K562 (cell line): Measurements from ENCODE around the gene LIX1L. TPM values are rescaled to one million over a fixed set of nuclear protein-coding genes. Genes with fewer than 3 reads are reported as not detected.

ENCODE experiments used
- CHD7 ChIP-seq: fragments of 200-600 bp; sonication (generic); IDR thresholded peaks from one replicate; pipeline ENCODE4 v1.6.1; 2012; ENCODE audit warnings: mild to moderate bottlenecking, low read depth, low read length, inconsistent platforms
- CREB5 ChIP-seq: fragments of 250-450 bp; sonication (Bioruptor Pico); IDR thresholded peaks from 2 replicates; pipeline ENCODE4 v1.5.0; 2020; ENCODE audit warnings: mild to moderate bottlenecking
- EGR1 ChIP-seq: fragments of 450-650 bp; conservative IDR thresholded peaks from 2 replicates; pipeline ENCODE4 v1.6.1; 2017; ENCODE audit warnings: mild to moderate bottlenecking
- ESRRA ChIP-seq: fragments of 450-650 bp; IDR thresholded peaks from 2 replicates; pipeline ENCODE4 v1.6.1; 2014; ENCODE audit warnings: low read depth, mild to moderate bottlenecking, moderate library complexity, borderline replicate concordance
- ETS2 ChIP-seq: IDR thresholded peaks from 2 replicates; pipeline ENCODE4 v1.6.1; 2016; ENCODE audit warnings: borderline replicate concordance, missing genetic modification characterization, mild to moderate bottlenecking, moderate library complexity, missing compliant biosample characterization; ENCODE audit not compliant: poor library complexity, severe bottlenecking
- HBP1 ChIP-seq: fragments of 450-650 bp; formaldehyde crosslinking; IDR thresholded peaks from 2 replicates; pipeline ENCODE4 v1.4.0; 2022; ENCODE audit warnings: missing genetic modification characterization
- TAL1 ChIP-seq: fragments of 450-650 bp; IDR thresholded peaks from 2 replicates; pipeline ENCODE4 v1.6.1; 2016; ENCODE audit warnings: mild to moderate bottlenecking
- ZNF184 ChIP-seq: sonication (generic); formaldehyde crosslinking; IDR thresholded peaks from 2 replicates; pipeline ENCODE4 v1.5.0; 2020; ENCODE audit warnings: missing genetic modification reagents
- ZNF212 ChIP-seq: fragments of 450-650 bp; formaldehyde crosslinking; IDR thresholded peaks from 2 replicates; pipeline ENCODE4 v1.4.0; 2020; ENCODE audit warnings: mild to moderate bottlenecking
- ZNF253 ChIP-seq: fragments of 250-450 bp; sonication (Bioruptor Pico); conservative IDR thresholded peaks from 2 replicates; pipeline ENCODE4 v1.6.1; 2021; ENCODE audit warnings: mild to moderate bottlenecking
- ZNF324 ChIP-seq: fragments of 250-450 bp; sonication (Bioruptor Pico); IDR thresholded peaks from 2 replicates; pipeline ENCODE4 v1.4.0; 2020; ENCODE audit warnings: mild to moderate bottlenecking
- ZNF707 ChIP-seq: fragments of 250-450 bp; sonication (Bioruptor Pico); conservative IDR thresholded peaks from 2 replicates; pipeline ENCODE4 v1.8.0; 2022; ENCODE audit warnings: inconsistent platforms, mild to moderate bottlenecking, moderate library complexity
- ZNF778 ChIP-seq: fragments of 450-650 bp; formaldehyde crosslinking; IDR thresholded peaks from 2 replicates; pipeline ENCODE4 v1.4.0; 2020; ENCODE audit warnings: mild to moderate bottlenecking, moderate library complexity
- polyA plus RNA-seq, 8 experiments: library from polyadenylated mRNA; depleted of rRNA in 4 of 8; stranded (reverse) in 5 of 8; unstranded in 3 of 8; fragments of >200 nt; fragmentation: Nextera tagmentation in 2 of 8; fragmentation: Illumina TruSeq in 1 of 8; extraction: Ambion mirVana in 2 of 8; extraction: Trizol in 1 of 8; gene quantifications; 2 replicates each; pipeline versions ENCODE4 v1.2.1 to v1.2.3, GENCODE V29; 2011 to 2014; ENCODE audit warnings: inconsistent platforms in 1 of 8, missing spikeins in 1 of 8
- total RNA-seq, 7 experiments: library from RNA; depleted of rRNA in 6 of 7; stranded (reverse); fragments of >200 nt in 6 of 7; fragmentation: Illumina TruSeq in 2 of 7; extraction: Trizol in 2 of 7; gene quantifications; 2 replicates each; pipeline versions ENCODE4 v1.2.1 to v1.2.3, GENCODE V29; 2011 to 2021; ENCODE audit warnings: low replicate concordance in 1 of 7

Gene LIX1L
- total and polyA plus RNA-seq, 9 of the 15 experiments (the other 6 are each of a cell fraction or from before 2014, with no cell fraction given): 4.6 to 26.5 (median 12.5) TPM

GRCh38 chr1:145985502-145986439 is 28.0 kb upstream of the LIX1L start (continued):
- no peak for TF ChIP-seq ZNF184 (CRISPR knock-in tag)
- no peak for TF ChIP-seq TAL1
- TF ChIP-seq ESRRA: 0 out of 2 replicates have a peak, but pooled peaks have one; percentile 11
- TF ChIP-seq CHD7: no peak
- TF ChIP-seq HBP1 (CRISPR knock-in tag): 0 out of 2 replicates have a peak, but pooled peaks have one; percentile 24
- no peak for TF ChIP-seq ETS2 (tag)
- TF ChIP-seq ZNF212 (CRISPR knock-in tag): no peak
- TF ChIP-seq CREB5: no peak
- no peak for TF ChIP-seq EGR1
- no peak for TF ChIP-seq ZNF253 (CRISPR knock-in tag)
- no peak for TF ChIP-seq ZNF324 (CRISPR knock-in tag)
- no peak for TF ChIP-seq ZNF707 (CRISPR knock-in tag)
- no peak for TF ChIP-seq ZNF778 (CRISPR knock-in tag)
